Suprapubic skin (tissue), 4 donors: ENCODE results near the gene LRP1-AS.

Source experiments
- POLR2A ChIP-seq, 2 donors: fragments of 450-650 bp; IDR thresholded peaks; one replicate each; pipeline ENCODE4 v1.6.1; 2017; ENCODE audit warnings: antibody characterized with exemption in 2 of 2, mild to moderate bottlenecking in 2 of 2, moderate library complexity in 2 of 2
- POLR2AphosphoS5 ChIP-seq, 3 donors: sonication (generic); formaldehyde crosslinking; IDR thresholded peaks; one replicate each; pipeline ENCODE4 v1.6.1; 2017; ENCODE audit warnings: antibody characterized with exemption in 3 of 3
- TF ChIP-seq, protein P1 (sequence below), 2 donors: fragments of 200-600 bp in 1 of 2; fragments of 450-650 bp in 1 of 2; sonication (generic) in 1 of 2; IDR thresholded peaks; one replicate each; pipeline ENCODE4 v1.5.1; 2016 to 2019; ENCODE audit warnings: antibody characterized with exemption in 2 of 2, mild to moderate bottlenecking in 1 of 2, moderate library complexity in 1 of 2

DNA sequence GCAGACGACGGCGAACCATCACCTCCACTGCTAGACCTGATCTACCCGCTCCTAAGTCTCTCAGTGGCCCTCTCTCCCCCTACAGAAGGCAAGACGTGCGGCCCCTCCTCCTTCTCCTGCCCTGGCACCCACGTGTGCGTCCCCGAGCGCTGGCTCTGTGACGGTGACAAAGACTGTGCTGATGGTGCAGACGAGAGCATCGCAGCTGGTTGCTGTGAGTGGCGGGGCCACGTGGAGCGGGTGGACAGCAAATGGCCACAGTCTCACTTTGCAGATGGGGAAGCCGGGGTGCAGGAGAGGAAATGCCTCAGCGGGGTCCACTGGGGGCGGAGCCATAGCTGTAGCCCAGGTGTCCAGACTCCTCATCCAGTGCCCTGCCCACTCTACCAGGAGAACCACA lies 47.8 kb upstream of the LRP1-AS start:
- TF ChIP-seq, protein P1, sequence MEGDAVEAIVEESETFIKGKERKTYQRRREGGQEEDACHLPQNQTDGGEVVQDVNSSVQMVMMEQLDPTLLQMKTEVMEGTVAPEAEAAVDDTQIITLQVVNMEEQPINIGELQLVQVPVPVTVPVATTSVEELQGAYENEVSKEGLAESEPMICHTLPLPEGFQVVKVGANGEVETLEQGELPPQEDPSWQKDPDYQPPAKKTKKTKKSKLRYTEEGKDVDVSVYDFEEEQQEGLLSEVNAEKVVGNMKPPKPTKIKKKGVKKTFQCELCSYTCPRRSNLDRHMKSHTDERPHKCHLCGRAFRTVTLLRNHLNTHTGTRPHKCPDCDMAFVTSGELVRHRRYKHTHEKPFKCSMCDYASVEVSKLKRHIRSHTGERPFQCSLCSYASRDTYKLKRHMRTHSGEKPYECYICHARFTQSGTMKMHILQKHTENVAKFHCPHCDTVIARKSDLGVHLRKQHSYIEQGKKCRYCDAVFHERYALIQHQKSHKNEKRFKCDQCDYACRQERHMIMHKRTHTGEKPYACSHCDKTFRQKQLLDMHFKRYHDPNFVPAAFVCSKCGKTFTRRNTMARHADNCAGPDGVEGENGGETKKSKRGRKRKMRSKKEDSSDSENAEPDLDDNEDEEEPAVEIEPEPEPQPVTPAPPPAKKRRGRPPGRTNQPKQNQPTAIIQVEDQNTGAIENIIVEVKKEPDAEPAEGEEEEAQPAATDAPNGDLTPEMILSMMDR (IDR thresholded peaks at IDR 0.05) = no peak
- TF ChIP-seq POLR2A (IDR thresholded peaks at IDR 0.05) (no peak), POLR2AphosphoS5 (IDR thresholded peaks at IDR 0.05) (no peak)
